ENCODE measurements around the gene CEP120. TPM values are rescaled to one million over a fixed set of nuclear protein-coding genes. Genes with fewer than 3 reads are reported as not detected.
A peak's percentile ranks its signal among the peaks of the same experiment; 100 is the strongest.
"Not testable (repeated sequence)": the region's sequence is repeated elsewhere in the genome, so short reads cannot be mapped to it uniquely, and the experiment has no call there.

CEP120 gene
- total RNA-seq, 1 experiment from 2014 or later, result 12.6 TPM

DNA sequence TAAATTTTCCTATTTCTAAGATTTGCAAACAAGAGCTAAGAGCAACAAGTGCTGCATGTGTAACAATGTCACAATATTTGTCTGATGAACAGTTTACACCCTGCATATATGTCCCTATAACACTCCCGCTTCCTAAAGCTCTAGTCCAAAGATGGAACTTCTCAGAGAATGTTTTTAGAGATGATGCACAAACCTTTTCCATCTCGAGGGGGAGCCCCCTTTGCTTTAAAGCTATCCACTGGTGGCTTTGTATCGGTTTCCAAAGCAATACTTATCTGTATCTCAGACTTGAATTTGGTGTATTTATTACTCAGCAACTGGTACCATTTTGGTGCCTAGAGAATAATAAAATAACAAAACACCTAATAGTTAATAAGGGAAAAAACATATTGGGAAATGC, 11.0 kb downstream of the CEP120 start:
- DNase-seq (ENCODE audit: low read depth, low spot score), result no peak
- in situ Hi-C loops (cut with HindIII; ENCODE audit: low pct_unique_long_range_greater_than_20kb, low sequenced_read_pairs), result no loop called here

- DNase-seq (ENCODE audit: low read depth, low spot score); in situ Hi-C loops (cut with HindIII; ENCODE audit: low pct_unique_long_range_greater_than_20kb, low sequenced_read_pairs): not testable (repeated sequence)
These were observed 21.2 kb downstream of the CEP120 start for GRCh38 chr5:123401999-123402398.

DNA sequence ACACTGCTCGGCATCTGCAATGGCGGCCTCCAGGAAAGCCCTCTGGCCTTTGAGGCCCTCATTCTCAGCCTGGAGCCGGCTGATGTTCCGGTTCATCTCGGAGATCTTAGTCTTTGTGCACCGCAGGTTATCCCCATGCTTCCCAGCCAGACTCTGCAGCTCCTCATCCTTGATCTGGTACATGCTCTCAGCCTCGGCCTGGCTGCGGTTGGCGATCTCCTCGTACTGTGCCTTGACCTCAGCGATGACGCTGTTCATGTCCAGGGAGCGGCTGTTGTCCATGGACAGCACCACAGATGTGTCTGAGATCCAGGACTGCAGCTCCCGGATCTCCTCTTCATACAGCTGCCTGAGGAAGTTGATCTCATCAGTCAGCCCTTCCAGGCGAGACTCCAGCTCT, 21.9 kb downstream of the CEP120 start:
- no peak for DNase-seq (ENCODE audit: low read depth, low spot score)
- in situ Hi-C loops (cut with HindIII; ENCODE audit: low pct_unique_long_range_greater_than_20kb, low sequenced_read_pairs), result no loop called here

DNA sequence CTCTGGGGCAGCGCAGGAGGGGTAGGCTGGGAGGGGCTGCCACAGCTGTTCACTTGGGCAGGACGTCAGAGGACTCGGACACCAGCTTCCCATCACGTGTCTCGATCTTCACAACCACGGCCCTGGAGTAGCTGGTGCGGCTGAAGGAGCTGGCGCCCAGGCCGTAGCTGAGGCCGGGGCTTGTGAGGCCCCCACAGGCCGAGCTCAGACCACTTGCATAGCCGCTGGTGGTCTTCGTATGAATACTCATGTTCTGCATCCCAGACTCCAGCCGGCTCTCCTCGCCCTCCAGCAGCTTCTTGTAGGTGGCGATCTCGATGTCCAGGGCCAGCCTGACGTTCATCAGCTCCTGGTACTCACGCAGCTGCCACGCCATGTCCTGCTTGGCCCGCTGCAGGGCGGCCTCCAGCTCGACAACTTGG, 22.3 kb downstream of the CEP120 start:
- in situ Hi-C loops (cut with HindIII; ENCODE audit: low pct_unique_long_range_greater_than_20kb, low sequenced_read_pairs); DNase-seq (ENCODE audit: low read depth, low spot score): not testable (repeated sequence)

GRCh38 chr5:123398058-123398733, 25.0 kb downstream of the CEP120 start:
- in situ Hi-C loops (cut with HindIII; ENCODE audit: low pct_unique_long_range_greater_than_20kb, low sequenced_read_pairs), result no loop called here

GRCh38 chr5:123397538-123397937, 25.7 kb downstream of the CEP120 start:
- no peak for DNase-seq (ENCODE audit: low read depth, low spot score)
- in situ Hi-C loops (cut with HindIII; ENCODE audit: low pct_unique_long_range_greater_than_20kb, low sequenced_read_pairs), result no loop called here

More at GRCh38 chr5:123398058-123398733, 25.0 kb downstream of the CEP120 start:
- no peak for DNase-seq (ENCODE audit: low read depth, low spot score)

DNA sequence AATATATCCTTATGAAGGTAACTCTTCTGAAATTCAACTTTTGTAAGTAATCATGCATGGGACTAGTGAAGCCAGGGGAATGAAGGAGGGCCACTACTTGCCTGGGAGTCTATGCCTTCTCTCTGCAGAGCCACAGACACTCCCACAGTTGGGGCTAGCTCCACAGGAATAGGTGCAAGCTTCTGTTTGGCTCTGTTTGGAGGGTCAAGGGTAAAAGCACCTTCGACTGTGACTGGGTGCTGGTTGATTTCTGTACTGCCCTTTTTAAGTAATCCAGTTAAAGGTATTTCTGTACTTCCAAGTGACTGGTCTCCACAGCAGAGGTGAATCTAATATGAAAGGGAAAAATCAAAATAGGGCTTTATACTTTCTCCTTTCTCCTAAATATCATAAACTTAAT, 32.2 kb downstream of the CEP120 start:
- in situ Hi-C loops (cut with HindIII; ENCODE audit: low pct_unique_long_range_greater_than_20kb, low sequenced_read_pairs), result no loop called here
- no peak for DNase-seq (ENCODE audit: low read depth, low spot score)

GRCh38 chr5:123389794-123390193, 33.4 kb downstream of the CEP120 start:
- no peak for DNase-seq (ENCODE audit: low read depth, low spot score)
- in situ Hi-C loops (cut with HindIII; ENCODE audit: low pct_unique_long_range_greater_than_20kb, low sequenced_read_pairs), result no loop called here

DNA sequence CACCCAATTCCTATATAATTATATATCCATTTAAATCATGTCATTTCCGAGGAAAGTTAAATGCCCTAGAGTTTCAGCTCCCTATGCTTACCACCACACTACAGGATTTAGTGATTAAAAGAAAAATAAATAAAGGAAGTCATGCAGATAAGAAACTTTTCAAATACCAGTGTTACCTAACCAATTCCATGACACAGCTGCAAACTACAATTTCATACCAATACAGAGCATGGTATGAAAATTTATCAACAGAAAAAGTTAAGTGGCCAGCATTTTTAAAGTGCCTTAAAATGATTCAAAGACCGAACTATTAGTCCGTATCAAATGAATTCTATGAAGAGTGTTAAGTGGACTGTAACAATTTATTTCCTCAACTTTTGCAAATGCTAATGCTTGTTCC, 35.9 kb downstream of the CEP120 start:
- in situ Hi-C loops (cut with HindIII; ENCODE audit: low pct_unique_long_range_greater_than_20kb, low sequenced_read_pairs), result no loop called here
- DNase-seq (ENCODE audit: low read depth, low spot score), result no peak

DNA sequence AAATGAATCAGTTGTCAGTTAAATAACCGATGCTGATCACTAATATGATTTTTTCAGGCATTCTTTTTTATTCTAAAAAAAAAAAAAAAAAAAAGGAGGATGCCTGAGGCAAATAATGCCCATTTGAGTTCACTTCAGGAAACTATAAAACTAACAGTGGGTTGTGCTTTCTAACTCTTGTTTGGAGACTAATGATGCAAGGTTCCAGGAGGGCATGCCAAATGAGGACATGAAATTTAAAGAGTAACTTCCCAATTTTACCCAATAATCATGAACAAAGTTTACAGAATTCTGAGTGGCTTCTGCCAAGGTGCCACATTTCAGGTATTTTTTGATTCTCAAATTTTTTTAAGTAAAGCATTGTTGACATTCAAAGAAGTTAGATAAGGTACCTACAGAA, 41.0 kb downstream of the CEP120 start:
- DNase-seq (ENCODE audit: low read depth, low spot score), result no peak
- in situ Hi-C loops (cut with HindIII; ENCODE audit: low pct_unique_long_range_greater_than_20kb, low sequenced_read_pairs), result no loop called here

DNA sequence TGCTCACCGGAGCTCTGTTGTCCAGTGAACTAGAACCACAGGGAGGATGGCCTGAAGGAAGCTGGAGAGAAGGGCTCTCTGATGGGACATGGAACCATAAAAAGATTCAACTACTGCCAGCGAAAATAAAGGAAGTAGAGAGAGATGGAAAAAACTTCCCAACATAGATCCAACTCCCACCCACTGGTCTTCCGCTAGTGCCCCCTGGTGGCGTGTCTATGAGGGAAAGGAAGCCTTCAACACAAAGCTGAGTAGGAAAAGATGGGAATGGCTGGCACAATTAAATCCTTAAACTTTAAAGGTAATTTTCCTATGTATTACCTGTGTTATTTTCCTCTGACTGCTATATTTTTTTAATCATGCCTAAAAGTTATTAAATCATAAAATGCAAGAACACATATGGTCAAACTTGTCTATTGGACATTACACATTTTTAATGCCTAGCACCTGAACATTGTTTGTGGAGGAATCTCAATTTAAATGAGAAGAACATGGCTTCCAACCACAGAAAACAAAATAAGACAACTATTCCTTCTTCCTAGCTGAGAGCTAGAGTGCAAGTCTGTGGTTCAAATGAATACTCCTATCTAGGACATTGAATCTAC, 51.5 kb downstream of the CEP120 start:
- in situ Hi-C loops (cut with HindIII; ENCODE audit: low pct_unique_long_range_greater_than_20kb, low sequenced_read_pairs), result no loop called here

GRCh38 chr5:123369371-123369968, 53.7 kb downstream of the CEP120 start:
- in situ Hi-C loops (cut with HindIII; ENCODE audit: low pct_unique_long_range_greater_than_20kb, low sequenced_read_pairs), result no loop called here
- no peak for DNase-seq (ENCODE audit: low read depth, low spot score)

More for the DNA sequence above, 51.5 kb downstream of the CEP120 start:
- DNase-seq (ENCODE audit: low read depth, low spot score), result peak; percentile 54

DNA sequence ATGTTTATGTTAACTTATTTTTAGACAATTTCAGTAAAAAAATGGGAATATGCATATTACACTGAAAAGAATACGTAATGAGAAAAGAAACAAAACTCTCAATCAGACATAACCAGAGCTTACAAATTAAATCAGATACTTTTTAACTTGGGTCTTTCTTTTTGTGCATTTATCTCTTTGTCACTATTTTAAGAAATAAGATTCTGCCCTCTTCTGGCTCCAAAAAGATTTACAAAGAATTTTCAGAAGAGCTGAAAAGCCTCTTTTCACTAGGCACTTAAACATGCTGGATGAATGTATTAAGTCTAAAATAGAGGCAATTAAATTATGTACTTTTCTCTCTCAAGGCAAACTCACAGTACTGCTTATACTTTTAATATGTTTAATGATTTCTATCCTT, 55.5 kb downstream of the CEP120 start:
- in situ Hi-C loops (cut with HindIII; ENCODE audit: low pct_unique_long_range_greater_than_20kb, low sequenced_read_pairs), result no loop called here

DNA sequence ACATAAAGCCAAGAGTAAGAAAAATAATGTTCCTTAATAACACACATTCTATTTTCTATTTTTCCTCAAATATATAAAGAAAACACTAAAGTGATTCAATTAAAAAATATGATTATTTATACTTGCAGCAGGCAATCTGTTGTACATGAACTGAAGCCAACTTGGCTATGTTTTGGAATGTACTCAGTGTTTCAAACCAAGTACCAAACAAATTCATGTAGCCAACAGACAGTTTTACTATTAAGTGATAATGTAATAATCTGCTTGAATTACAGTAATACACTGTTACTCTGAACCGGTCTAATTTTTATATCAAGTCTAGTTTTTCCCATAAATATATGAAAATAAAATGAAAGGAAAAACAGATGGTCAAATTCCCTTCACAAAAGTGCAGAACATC, 58.0 kb downstream of the CEP120 start:
- in situ Hi-C loops (cut with HindIII; ENCODE audit: low pct_unique_long_range_greater_than_20kb, low sequenced_read_pairs), result no loop called here

More for the DNA sequence above, 55.5 kb downstream of the CEP120 start:
- peak; percentile 32 for DNase-seq (ENCODE audit: low read depth, low spot score)

DNA sequence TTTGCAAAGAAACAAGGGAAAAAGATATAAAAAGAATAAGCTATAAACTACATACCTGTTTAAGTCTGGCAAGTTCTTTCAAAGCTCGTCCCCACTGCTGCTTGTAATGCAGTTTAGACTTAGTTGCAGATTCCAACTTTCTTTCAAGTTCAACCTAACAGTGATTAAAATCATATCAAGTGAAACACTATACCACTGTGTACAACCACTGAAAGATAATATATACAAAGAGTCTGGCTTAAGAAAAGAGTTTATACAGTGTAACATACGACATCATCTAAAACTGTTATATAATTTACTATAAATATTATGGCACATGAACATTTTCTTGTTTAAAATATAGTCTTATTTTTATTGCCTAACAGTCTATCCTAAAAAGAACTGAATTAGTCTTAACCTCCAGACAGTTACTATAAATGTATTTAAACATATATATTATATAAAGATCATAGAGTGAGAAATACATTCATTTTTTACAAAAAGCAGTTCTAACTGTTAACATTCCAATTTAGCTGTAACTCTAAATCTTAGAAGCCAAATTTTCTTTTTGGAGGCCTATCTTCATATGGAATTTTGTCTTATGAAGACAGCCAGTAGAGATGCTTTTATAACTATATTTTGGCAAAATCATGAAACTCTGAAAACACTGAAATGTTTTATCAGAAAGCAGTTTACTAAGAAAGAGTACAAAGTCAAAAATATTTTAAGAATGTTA, 58.6 kb downstream of the CEP120 start:
- no peak for DNase-seq (ENCODE audit: low read depth, low spot score)
- in situ Hi-C loops (cut with HindIII; ENCODE audit: low pct_unique_long_range_greater_than_20kb, low sequenced_read_pairs), result no loop called here

More for the DNA sequence above, 58.0 kb downstream of the CEP120 start:
- DNase-seq (ENCODE audit: low read depth, low spot score), result no peak

DNA sequence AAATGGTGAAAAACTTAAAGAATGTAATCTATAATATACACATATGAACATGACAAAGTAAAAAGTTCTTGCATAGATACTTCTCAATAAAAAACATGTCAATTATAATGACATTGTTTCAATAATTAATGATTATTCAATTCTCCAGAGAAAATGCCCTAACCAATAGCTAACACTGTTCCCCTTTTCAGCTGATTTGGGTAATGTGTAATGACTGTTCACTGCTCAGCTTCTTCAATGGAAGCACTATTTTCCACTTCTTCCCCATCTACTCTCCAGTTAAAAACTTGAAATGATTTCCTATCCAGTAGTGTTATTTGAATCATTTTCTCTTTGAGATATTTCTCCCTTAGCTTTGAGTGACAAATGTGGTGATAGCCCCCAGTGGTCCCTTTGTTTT, 62.3 kb downstream of the CEP120 start:
- in situ Hi-C loops (cut with HindIII; ENCODE audit: low pct_unique_long_range_greater_than_20kb, low sequenced_read_pairs), result no loop called here
- no peak for DNase-seq (ENCODE audit: low read depth, low spot score)

DNA sequence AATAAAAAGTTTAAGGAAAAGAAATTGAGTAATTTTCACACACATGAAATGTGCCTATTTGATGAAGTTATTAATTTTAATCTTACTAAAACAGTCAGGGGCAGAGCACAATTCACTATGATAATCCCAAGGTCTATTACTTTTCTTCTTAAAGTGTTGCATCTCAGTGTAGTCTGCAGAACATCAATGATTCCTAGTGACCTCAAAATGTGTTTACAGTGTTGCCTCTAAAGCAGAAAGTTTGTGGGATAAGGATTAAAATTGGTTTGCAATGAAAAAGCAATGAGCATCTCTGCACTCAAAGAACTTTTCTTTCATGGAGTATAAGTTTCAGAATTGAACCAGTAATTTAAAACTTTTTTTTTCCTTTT, 63.0 kb downstream of the CEP120 start:
- in situ Hi-C loops (cut with HindIII; ENCODE audit: low pct_unique_long_range_greater_than_20kb, low sequenced_read_pairs), result no loop called here
- DNase-seq (ENCODE audit: low read depth, low spot score), result no peak

GRCh38 chr5:123359454-123360200, 63.6 kb downstream of the CEP120 start:
- DNase-seq (ENCODE audit: low read depth, low spot score), result no peak
- in situ Hi-C loops (cut with HindIII; ENCODE audit: low pct_unique_long_range_greater_than_20kb, low sequenced_read_pairs), result no loop called here
